GM19351 (cell line): Measurements from ENCODE around the gene ZNF467.

Experiments used
- ATAC-seq: cut with Tn5 transposase; IDR thresholded peaks from one replicate; pipeline ENCODE4 v1.9.1; 2021; ENCODE audit warnings: mild to moderate bottlenecking, moderate library complexity; ENCODE audit not compliant: unreplicated experiment

The ZNF467 gene

GRCh38 chr7:149809215-149809614 is 35.8 kb upstream of the ZNF467 start:
- ATAC-seq: no peak

DNA sequence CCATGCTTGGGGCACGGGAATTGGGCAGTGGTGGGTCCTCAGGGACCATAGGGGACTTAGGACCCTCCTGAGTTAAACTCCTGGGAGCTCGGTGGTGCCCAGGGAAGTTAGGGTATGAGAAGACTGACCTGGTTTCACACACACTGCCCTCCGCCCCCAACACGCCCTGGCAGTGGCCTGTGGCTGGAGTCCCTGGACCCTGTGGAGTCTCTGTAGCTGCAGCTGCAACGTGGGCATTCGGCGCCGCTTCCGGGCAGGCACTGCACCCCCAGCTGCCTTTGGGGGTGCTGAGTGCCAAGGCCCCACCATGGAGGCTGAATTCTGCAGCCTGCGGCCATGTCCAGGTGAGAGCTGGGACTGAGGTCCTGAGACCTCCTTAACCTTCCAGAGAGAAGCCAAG is 34.9 kb upstream of the ZNF467 start:
- no peak for ATAC-seq

DNA sequence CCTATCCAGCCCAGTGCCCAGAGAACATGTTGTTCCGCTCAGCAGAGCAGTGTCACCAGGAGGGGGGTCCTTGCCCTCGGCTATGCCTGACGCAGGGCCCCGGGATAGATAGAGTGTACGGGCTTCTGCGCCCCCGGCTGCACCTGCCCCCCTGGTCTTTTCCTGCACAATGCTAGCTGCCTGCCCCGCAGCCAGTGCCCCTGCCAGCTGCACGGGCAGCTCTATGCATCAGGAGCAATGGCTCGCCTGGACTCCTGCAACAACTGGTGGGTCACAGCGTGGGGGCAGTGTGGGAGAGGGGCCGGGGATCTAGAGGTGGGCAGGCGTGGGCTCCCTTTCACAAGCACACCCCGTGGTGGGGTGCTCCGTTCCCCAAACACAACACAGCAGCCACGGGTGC is 33.3 kb upstream of the ZNF467 start:
- ATAC-seq: no peak

DNA sequence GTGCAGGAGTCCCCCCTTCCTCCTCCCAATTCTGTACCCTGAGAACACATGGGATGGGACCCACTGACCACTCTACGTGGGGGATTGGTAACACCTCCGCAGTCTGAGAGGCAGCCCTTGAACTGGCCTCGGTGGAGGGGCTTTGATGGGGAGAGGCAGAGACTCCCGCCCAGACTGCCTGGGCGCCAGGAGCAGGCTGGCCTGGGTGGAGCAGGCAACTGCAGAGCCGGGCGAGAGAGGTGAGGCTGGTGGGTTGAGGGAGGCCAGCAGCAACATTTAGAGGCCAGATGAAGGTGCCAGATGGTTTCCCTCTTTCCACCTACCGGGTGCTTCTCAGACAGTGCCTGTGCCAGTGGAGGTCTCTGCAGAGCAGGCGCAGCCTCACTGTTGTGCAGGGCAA is 30.7 kb upstream of the ZNF467 start:
- no peak for ATAC-seq

- no peak for ATAC-seq
Measured at GRCh38 chr7:149803551-149804074, 30.2 kb upstream of the ZNF467 start.

DNA sequence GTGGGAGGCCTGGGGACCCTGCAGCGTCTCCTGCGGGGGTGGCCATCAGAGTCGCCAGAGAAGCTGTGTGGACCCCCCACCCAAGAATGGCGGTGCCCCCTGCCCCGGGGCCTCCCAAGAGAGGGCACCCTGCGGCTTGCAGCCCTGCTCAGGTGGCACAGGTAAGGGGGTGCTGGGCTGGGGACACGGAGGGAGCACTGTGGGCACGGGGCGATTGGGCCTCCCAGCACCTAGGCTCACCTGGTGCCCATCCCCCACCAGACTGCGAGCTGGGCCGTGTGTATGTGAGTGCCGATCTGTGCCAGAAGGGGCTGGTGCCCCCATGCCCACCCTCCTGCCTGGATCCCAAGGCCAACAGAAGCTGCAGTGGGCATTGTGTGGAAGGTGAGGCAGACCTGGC is 29.6 kb upstream of the ZNF467 start:
- ATAC-seq: no peak

- ATAC-seq: no peak
Measured at GRCh38 chr7:149801816-149802215, 28.4 kb upstream of the ZNF467 start.

DNA sequence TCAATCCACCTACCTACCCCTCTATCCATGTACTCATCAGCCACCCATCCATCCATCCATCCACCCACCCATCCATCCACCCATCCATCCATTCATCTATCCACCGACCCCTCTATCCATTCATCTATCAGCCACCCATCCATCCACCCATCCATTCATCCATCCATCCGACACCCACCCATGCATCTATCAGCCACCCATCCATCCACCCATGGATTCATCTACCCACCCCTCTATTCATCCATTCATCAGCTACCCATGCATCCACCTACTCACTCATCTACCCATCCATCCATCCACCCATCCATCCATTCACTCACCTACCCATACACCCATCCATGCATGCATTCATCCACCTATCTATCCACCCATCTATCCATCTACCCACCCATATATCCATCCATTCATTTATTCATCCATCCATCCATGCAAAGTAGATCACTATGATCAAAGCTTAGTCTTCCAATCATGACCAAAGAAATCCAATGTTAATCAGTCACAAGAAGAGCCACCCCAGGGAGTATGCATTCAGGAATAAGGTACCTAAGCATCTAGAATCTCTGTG is 27.7 kb upstream of the ZNF467 start:
- no peak for ATAC-seq

DNA sequence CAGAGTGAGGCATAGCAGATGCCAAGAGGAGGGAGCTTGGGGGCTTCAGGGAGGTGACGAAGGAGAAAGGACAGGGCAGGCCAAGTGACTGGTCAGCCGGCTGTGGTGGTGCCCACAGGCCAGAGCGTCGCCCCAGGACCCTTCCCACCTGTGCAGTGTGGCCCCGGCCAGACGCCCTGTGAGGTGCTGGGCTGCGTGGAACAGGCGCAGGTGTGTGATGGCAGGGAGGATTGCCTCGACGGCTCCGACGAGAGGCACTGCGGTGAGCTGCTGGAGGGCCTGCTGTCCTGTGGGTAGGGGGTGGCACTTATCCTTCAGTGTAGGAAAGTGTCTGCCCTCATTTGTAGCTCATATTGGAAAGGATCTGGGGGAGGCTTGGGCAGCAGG is 26.8 kb upstream of the ZNF467 start:
- ATAC-seq: no peak

GRCh38 chr7:149799397-149800168 is 26.2 kb upstream of the ZNF467 start:
- no peak for ATAC-seq

DNA sequence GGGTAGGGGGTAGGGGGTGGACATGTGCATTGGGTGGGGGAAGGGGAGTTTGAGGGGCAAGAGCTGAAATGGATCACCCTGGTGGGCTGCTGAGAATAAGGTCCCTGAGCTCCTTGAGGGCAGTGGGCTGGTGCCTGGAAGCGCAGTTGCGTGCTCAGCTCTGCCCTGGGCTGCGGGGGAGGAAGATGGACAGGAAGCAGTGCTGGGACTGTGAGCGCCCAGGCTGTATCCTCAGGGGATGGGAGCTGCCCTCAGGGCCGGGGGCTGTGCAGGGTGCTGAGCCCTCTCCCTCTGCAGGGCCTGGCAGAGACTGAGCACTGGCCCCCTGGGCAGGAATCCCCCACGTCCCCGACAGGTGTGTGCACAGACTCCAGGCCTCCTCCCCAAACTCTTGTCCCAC is 24.4 kb upstream of the ZNF467 start:
- no peak for ATAC-seq

GRCh38 chr7:149796287-149796860 is 23.0 kb upstream of the ZNF467 start:
- ATAC-seq: no peak

DNA sequence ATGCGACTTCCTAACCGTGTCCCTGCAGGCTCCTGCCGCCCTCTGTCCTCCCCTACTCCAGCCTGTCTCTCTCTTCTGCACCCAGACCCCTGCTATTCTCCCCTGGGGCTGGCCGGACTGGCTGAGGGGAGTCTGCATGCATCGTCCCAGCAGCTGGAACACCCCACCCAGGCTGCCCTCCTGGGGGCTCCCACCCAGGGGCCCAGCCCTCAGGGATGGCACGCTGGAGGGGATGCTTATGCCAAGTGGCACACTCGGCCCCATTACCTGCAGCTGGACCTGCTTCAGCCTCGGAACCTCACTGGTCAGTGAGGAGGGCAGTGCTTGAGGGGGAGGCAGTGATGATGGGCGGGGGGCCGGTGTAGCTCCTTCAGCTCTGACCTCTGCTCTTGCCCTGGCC is 21.7 kb upstream of the ZNF467 start:
- ATAC-seq: no peak

DNA sequence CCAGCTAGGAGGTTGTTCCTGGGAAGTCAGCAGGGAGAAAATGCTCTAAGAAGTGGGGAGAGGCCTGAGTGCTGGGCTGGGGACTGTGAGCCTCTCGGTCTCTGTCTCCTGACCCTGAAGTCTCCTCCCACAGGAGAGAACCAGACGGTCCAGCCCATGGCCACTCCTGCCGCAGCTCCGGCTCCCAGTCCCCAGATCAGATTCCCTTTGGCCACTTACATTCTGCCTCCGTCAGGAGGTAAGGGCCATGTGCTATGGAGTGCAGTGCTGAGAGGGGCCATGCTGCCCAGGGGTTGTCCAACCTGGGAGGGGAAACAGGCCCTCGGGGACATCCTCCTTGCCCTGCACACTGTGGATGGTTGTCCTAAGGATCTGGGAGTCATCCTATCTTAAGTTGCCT is 21.3 kb upstream of the ZNF467 start:
- no peak for ATAC-seq

DNA sequence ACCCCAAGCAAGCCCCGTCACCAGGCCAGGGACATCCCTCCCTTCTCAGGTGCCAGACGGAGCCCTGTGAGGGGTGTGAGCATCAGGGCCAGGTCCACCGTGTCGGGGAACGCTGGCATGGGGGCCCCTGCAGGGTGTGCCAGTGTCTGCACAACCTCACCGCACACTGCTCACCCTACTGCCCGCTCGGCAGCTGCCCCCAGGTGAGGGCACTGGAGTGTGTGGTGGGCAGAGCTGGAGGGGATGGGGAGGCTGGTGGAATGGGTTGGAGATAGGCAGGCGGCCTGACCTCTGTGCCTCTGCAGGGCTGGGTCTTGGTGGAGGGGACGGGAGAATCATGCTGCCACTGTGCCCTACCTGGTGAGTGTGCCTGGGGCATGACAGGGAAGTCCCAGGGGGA is 19.9 kb upstream of the ZNF467 start:
- ATAC-seq: no peak

DNA sequence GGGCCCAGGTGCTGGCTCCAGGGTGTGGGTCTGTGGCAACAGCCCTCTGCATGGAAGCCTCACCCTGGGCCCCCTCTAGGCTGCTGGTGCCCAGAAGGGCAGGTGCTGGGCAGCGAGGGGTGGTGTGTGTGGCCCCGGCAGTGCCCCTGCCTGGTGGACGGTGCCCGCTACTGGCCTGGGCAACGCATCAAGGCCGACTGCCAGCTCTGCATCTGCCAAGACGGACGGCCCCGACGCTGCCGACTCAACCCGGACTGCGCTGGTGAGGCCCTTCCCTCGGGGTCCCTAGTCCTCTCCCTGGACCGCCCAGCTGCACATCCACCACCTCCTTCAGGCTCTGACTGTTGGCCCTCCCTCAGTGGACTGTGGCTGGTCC is 18.8 kb upstream of the ZNF467 start:
- ATAC-seq: no peak

DNA sequence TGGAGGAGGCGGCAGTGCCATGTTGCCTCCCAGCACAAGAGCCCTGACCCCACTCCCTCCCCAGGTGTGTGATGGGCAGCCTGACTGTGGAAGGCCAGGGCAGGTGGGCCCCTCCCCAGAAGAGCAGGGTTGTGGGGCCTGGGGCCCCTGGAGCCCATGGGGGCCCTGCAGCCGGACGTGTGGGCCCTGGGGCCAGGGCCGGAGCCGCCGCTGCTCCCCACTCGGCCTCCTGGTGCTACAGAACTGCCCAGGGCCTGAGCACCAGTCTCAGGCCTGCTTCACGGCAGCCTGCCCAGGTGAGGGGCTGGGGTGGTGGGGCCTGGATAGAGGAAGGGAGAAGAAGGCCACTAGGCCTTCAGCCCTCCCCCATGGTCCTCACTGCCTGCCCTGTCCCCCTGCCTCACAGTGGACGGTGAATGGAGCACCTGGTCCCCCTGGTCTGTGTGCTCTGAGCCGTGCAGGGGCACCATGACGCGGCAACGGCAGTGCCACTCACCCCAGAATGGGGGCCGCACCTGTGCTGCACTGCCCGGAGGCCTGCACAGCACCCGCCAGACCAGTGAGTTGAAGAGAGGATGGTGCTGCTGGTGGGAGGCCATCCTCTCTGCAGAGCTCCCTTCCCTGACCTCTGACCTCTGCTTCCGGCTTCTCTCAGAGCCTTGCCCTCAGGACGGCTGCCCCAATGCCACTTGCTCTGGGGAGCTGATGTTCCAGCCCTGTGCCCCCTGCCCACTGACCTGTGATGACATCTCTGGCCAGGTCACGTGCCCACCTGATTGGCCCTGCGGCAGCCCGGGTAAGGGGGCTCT is 18.2 kb upstream of the ZNF467 start:
- ATAC-seq: no peak

- ATAC-seq: no peak
Measured at GRCh38 chr7:149790754-149791360, 17.5 kb upstream of the ZNF467 start.

GRCh38 chr7:149790146-149790548 is 16.8 kb upstream of the ZNF467 start:
- no peak for ATAC-seq

GRCh38 chr7:149789101-149789500 is 15.7 kb upstream of the ZNF467 start:
- no peak for ATAC-seq

DNA sequence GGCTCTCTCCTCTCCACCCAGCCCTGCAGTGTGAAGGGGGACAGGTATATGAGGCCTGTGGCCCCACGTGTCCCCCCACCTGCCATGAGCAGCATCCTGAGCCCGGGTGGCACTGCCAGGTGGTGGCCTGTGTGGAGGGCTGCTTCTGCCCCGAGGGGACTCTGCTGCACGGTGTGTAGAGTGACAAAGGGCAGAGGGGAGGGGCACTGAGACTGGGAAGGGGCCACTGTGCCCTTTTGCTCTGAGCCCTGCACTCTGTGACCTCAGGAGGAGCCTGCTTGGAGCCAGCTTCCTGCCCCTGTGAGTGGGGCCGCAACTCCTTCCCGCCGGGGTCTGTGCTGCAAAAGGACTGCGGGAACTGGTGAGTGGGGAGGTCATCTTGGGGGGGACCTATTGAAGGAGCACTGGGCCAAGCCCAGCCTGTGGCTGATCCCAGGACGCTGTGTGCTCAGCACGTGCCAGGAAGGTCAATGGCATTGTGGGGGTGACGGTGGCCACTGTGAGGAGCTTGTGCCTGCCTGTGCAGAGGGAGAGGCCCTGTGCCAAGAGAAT is 15.0 kb upstream of the ZNF467 start:
- ATAC-seq: no peak
